Esophagus squamous epithelium (tissue), 4 donors: Measurements from ENCODE around the gene MPV17L2.

Source experiments
- CTCF ChIP-seq, 6 experiments: fragments of 450-650 bp in 4 of 6; fragments of 200-600 bp in 2 of 6; sonication (generic) in 2 of 6; IDR thresholded peaks; one replicate each; pipeline ENCODE4 v1.5.1; 2016 to 2019; ENCODE audit warnings: antibody characterized with exemption in 6 of 6, mild to moderate bottlenecking in 4 of 6, moderate library complexity in 4 of 6
- POLR2A ChIP-seq, 4 donors: fragments of 450-650 bp; IDR thresholded peaks; one replicate each; pipeline ENCODE4 v1.6.1; 2017; ENCODE audit warnings: antibody characterized with exemption in 4 of 4, mild to moderate bottlenecking in 4 of 4, moderate library complexity in 3 of 4

- TF ChIP-seq POLR2A (IDR thresholded peaks at IDR 0.05) (no peak), CTCF (IDR thresholded peaks at IDR 0.05) (no peak)
Observed at GRCh38 chr19:18183529-18183928, 9.5 kb upstream of the MPV17L2 start.
